Keratinocyte (primary cell): ENCODE measurements around the gene EML2. TPM values are rescaled to one million over a fixed set of nuclear protein-coding genes. Genes with fewer than 3 reads are reported as not detected.
A peak's percentile ranks its signal among the peaks of the same experiment; 100 is the strongest.

Experiments used
- DNase-seq: peaks from one replicate; pipeline ENCODE4 v3.0.0-alpha.2; 2011; ENCODE audit warnings: low read depth, missing footprints, low spot score
- FAIRE-seq: peaks from 2 replicates; lab custom pipeline; 2011; peaks lifted over from hg19 to GRCh38; lab: Jason Lieb, UNC
- H2AFZ ChIP-seq: 2 replicates; pipeline ENCODE4 v1.6.0; 2012; ENCODE audit warnings: low read length, control low read depth, inconsistent platforms; ENCODE audit not compliant: control insufficient read depth
- H3K27ac ChIP-seq: 2 replicates; pipeline ENCODE4 v1.5.1; 2011; ENCODE audit warnings: low read length; ENCODE audit not compliant: control insufficient read depth, insufficient read depth
- H3K27me3 ChIP-seq: 3 replicates; pipeline ENCODE4 v1.6.0; 2011; ENCODE audit warnings: low read length; ENCODE audit not compliant: control insufficient read depth, insufficient read depth; ENCODE audit errors: extremely low read depth
- H3K36me3 ChIP-seq, 2 experiments: 2 replicates in 1 of 2; 3 replicates in 1 of 2; pipeline ENCODE4 v1.5.1; 2011; ENCODE audit warnings: low read length in 2 of 2, mild to moderate bottlenecking in 1 of 2; ENCODE audit not compliant: control insufficient read depth in 2 of 2, insufficient read depth in 2 of 2; ENCODE audit errors: extremely low read depth in 1 of 2
- H3K4me1 ChIP-seq: 3 replicates; pipeline ENCODE4 v1.5.1; 2011; ENCODE audit warnings: low read length; ENCODE audit not compliant: control insufficient read depth, insufficient read depth; ENCODE audit errors: extremely low read depth
- H3K4me2 ChIP-seq: 3 replicates; pipeline ENCODE4 v1.6.0; 2011; ENCODE audit warnings: low read depth, low read length; ENCODE audit not compliant: control insufficient read depth, insufficient read depth; ENCODE audit errors: extremely low read depth
- H3K4me3 ChIP-seq, 3 experiments: fragments of 200-600 bp in 1 of 3; sonication (generic) in 1 of 3; 2 replicates in 2 of 3; 3 replicates in 1 of 3; pipeline ENCODE4 v1.5.1; 2011 to 2016; ENCODE audit warnings: low read length in 3 of 3, mild to moderate bottlenecking in 3 of 3, control low read depth in 2 of 3, inconsistent platforms in 1 of 3, low read depth in 1 of 3, mixed read lengths in 1 of 3, mixed run types in 1 of 3, moderate library complexity in 1 of 3; ENCODE audit not compliant: control insufficient read depth in 2 of 3, insufficient read depth in 2 of 3; ENCODE audit errors: extremely low read depth in 1 of 3
- H3K79me2 ChIP-seq: 2 replicates; pipeline ENCODE4 v1.6.0; 2012; ENCODE audit warnings: low read length; ENCODE audit not compliant: control insufficient read depth, insufficient read depth
- H3K9ac ChIP-seq: 3 replicates; pipeline ENCODE4 v1.6.0; 2011; ENCODE audit warnings: low read length; ENCODE audit not compliant: control insufficient read depth, insufficient read depth; ENCODE audit errors: extremely low read depth
- H3K9me1 ChIP-seq: 3 replicates; pipeline ENCODE4 v1.6.0; 2011; ENCODE audit warnings: low read length; ENCODE audit not compliant: control insufficient read depth, insufficient read depth; ENCODE audit errors: extremely low read depth
- H3K9me3 ChIP-seq: 2 replicates; pipeline ENCODE4 v1.5.1; 2012; ENCODE audit warnings: low read depth, low read length; ENCODE audit not compliant: control insufficient read depth
- H4K20me1 ChIP-seq: 3 replicates; pipeline ENCODE4 v1.6.0; 2011; ENCODE audit warnings: low read length; ENCODE audit not compliant: control insufficient read depth, insufficient read depth; ENCODE audit errors: extremely low read depth
- CTCF ChIP-seq, 3 experiments: IDR thresholded peaks in 1 of 3; conservative IDR thresholded peaks in 1 of 3; optimal IDR thresholded peaks in 1 of 3; 2 replicates in 2 of 3; 3 replicates in 1 of 3; pipeline versions ENCODE3 to v1.5.1; 2011; ENCODE audit warnings: low read length in 3 of 3, mild to moderate bottlenecking in 3 of 3, moderate library complexity in 2 of 3, control low read depth in 1 of 3, inconsistent platforms in 1 of 3; ENCODE audit not compliant: insufficient read depth in 2 of 3; ENCODE audit errors: extremely low read depth in 1 of 3
- EZH2 ChIP-seq: IDR thresholded peaks from one replicate; pipeline ENCODE4 v1.6.1; 2012; ENCODE audit warnings: inconsistent platforms, mild to moderate bottlenecking, low read length, moderate library complexity
- dilution Hi-C: fragments of 300-500 bp; cut with MboI; formaldehyde crosslinking; loops from one replicate; pipeline ENCODE4 v1.7.0; 2020; ENCODE audit warnings: low sequenced_read_pairs; ENCODE audit not compliant: extremely low pct_ligation_motif_present
- polyA plus RNA-seq, 5 experiments: library from polyadenylated mRNA; depleted of rRNA in 3 of 5; stranded (reverse) in 3 of 5; stranded (forward) in 1 of 5; unstranded in 1 of 5; fragments of >200 nt; gene quantifications; 1 replicate in 1 of 5; 2 replicates in 3 of 5; 3 replicates in 1 of 5; pipeline versions ENCODE4 v1.2.1 to v1.2.3, GENCODE V29; 2011 to 2012; ENCODE audit warnings: missing spikeins in 2 of 5, low read depth in 1 of 5, low replicate concordance in 1 of 5

EML2 gene
- polyA plus RNA-seq, 1 donor (not counting 4 experiments of a cell fraction or from before 2014, with no cell fraction given): 43.4 TPM

GRCh38 chr19:45636275-45636674 lies 2.9 kb downstream of the EML2 start:
- H3K9me3 ChIP-seq: no peaks in the 10 kb centered on the region
- FAIRE-seq (no peak), DNase-seq (no peak)
- TF ChIP-seq CTCF (optimal IDR thresholded peaks at IDR 0.05 in 1 of 3, IDR thresholded peaks at IDR 0.05 in 1 of 3, conservative IDR thresholded peaks at IDR 0.05 in 1 of 3; ENCODE audit: extremely low read depth in 1 of 3, insufficient read depth in 2 of 3, low read length in 3 of 3) (no peak), EZH2 (no peak)
- no peaks in the 10 kb centered on the region for H4K20me1 ChIP-seq
- no peaks in the 10 kb centered on the region for H3K27me3 ChIP-seq
- peaks cover 0 to 2% of the 10 kb centered on the region in 2 experiments for H3K36me3 ChIP-seq
- H3K27ac ChIP-seq: no peak overlapping the region
- H3K9me1 ChIP-seq: peaks cover 2% of the 10 kb centered on the region
- H3K79me2 ChIP-seq: peaks cover 3% of the 10 kb centered on the region
- H3K4me3 ChIP-seq: no peak overlapping the region
- dilution Hi-C loops: no loop called here
- no peak overlapping the region for H2AFZ ChIP-seq
- no peak overlapping the region for H3K4me2 ChIP-seq
- H3K4me1 ChIP-seq: peaks cover 30% of the 10 kb centered on the region
- no peak overlapping the region for H3K9ac ChIP-seq

GRCh38 chr19:45632468-45633196 lies 6.6 kb downstream of the EML2 start:
- no peaks in the 10 kb centered on the region for H3K9me1 ChIP-seq
- H2AFZ ChIP-seq: no peak overlapping the region
- H3K9me3 ChIP-seq: no peaks in the 10 kb centered on the region
- dilution Hi-C loops: no loop called here
- H3K9ac ChIP-seq: peak overlapping the region; percentile 75
- no peak for TF ChIP-seq CTCF (optimal IDR thresholded peaks at IDR 0.05 in 1 of 3, IDR thresholded peaks at IDR 0.05 in 1 of 3, conservative IDR thresholded peaks at IDR 0.05 in 1 of 3; ENCODE audit: extremely low read depth in 1 of 3, insufficient read depth in 2 of 3, low read length in 3 of 3)
- no peak for TF ChIP-seq EZH2
- H3K27me3 ChIP-seq: no peaks in the 10 kb centered on the region
- peak overlapping the region; percentile 93 for H3K27ac ChIP-seq
- peaks cover 6 to 10% of the 10 kb centered on the region in 2 experiments for H3K36me3 ChIP-seq
- no peaks in the 10 kb centered on the region for H4K20me1 ChIP-seq
- H3K4me3 ChIP-seq: no peak overlapping the region
- H3K79me2 ChIP-seq: peaks cover 3% of the 10 kb centered on the region
- H3K4me1 ChIP-seq: peaks cover 36% of the 10 kb centered on the region
- FAIRE-seq (peak; percentile 86), DNase-seq (peak; percentile 96)
- H3K4me2 ChIP-seq: peak overlapping the region; percentile 75
